HFFc6 (cell line): ENCODE measurements around the gene OR10R2. TPM values are rescaled to one million over a fixed set of nuclear protein-coding genes. Genes with fewer than 3 reads are reported as not detected.

Experiments
- DNase-seq: peaks from one replicate; pipeline ENCODE4 v3.0.0-alpha.2; 2018
- H3K27ac Mint-ChIP-seq: 2 replicates; pipeline ENCODE4 v1.8.0; 2020; ENCODE audit warnings: mild to moderate bottlenecking, mixed read lengths
- H3K27me3 Mint-ChIP-seq: 2 replicates; pipeline ENCODE4 v1.8.0; 2021; ENCODE audit warnings: mild to moderate bottlenecking, moderate library complexity, mixed read lengths; ENCODE audit not compliant: insufficient read depth
- H3K36me3 Mint-ChIP-seq: 2 replicates; pipeline ENCODE4 v1.8.0; 2021; ENCODE audit warnings: low read depth, mixed read lengths
- H3K4me1 Mint-ChIP-seq: 2 replicates; pipeline ENCODE4 v1.8.0; 2020; ENCODE audit warnings: low read depth, mixed read lengths
- H3K4me3 Mint-ChIP-seq: 2 replicates; pipeline ENCODE4 v1.8.0; 2020; ENCODE audit warnings: mild to moderate bottlenecking, moderate library complexity, mixed read lengths
- H3K9me3 Mint-ChIP-seq: 2 replicates; pipeline ENCODE4 v1.8.0; 2020; ENCODE audit warnings: mild to moderate bottlenecking, mixed read lengths
- CTCF ChIP-seq: fragments of 200-600 bp; sonication (generic); IDR thresholded peaks from 2 replicates; pipeline ENCODE4 v1.5.0; 2021; ENCODE audit warnings: antibody characterized with exemption, mild to moderate bottlenecking
- total RNA-seq, 6 experiments: library from RNA; stranded (reverse); fragmentation: NEBNext Ultra II Directional; extraction: Animal tissue kit (Norgen Biotek cat#: 25700); gene quantifications; 2 replicates in 1 of 6; 3 replicates in 5 of 6; pipeline ENCODE4 v1.2.3, GENCODE V29; 2021

The OR10R2 gene
- total RNA-seq, 6 experiments from 2014 or later, result not detected

GRCh38 chr1:158454537-158454936 is 17.5 kb upstream of the OR10R2 start:
- TF ChIP-seq CTCF, result no peak
- peaks cover 54% of the 10 kb centered on the region for H3K9me3 Mint-ChIP-seq
- no peak overlapping the region for H3K27ac Mint-ChIP-seq
- H3K27me3 Mint-ChIP-seq, result no peaks in the 10 kb centered on the region
- no peaks in the 10 kb centered on the region for H3K4me1 Mint-ChIP-seq
- H3K4me3 Mint-ChIP-seq, result no peak overlapping the region
- H3K36me3 Mint-ChIP-seq, result peaks cover 7% of the 10 kb centered on the region; the same call in 1 of the 2 replicates
- no peak for DNase-seq

GRCh38 chr1:158457246-158457645 is 14.8 kb upstream of the OR10R2 start:
- H3K4me3 Mint-ChIP-seq, result no peak overlapping the region
- TF ChIP-seq CTCF, result no peak
- H3K4me1 Mint-ChIP-seq, result no peaks in the 10 kb centered on the region
- H3K27ac Mint-ChIP-seq, result no peak overlapping the region
- peaks cover 45% of the 10 kb centered on the region for H3K9me3 Mint-ChIP-seq
- no peaks in the 10 kb centered on the region for H3K27me3 Mint-ChIP-seq
- DNase-seq, result no peak
- H3K36me3 Mint-ChIP-seq, result peaks cover 7% of the 10 kb centered on the region; the same call in 1 of the 2 replicates

GRCh38 chr1:158458263-158458662 is 13.8 kb upstream of the OR10R2 start:
- Mint-ChIP-seq H3K9me3 (peaks cover 41% of the 10 kb centered on the region), H3K27ac (no peak overlapping the region), H3K4me1 (no peaks in the 10 kb centered on the region), H3K27me3 (no peaks in the 10 kb centered on the region), H3K36me3 (peaks cover 7% of the 10 kb centered on the region; the same call in 1 of the 2 replicates), H3K4me3 (no peak overlapping the region)
- no peak for TF ChIP-seq CTCF
- no peak for DNase-seq

- Mint-ChIP-seq H3K36me3 (no peaks in the 10 kb centered on the region; the same call in 1 of the 2 replicates), H3K27me3 (no peaks in the 10 kb centered on the region), H3K4me3 (no peak within 1 kb of the TSS), H3K9me3 (peaks cover 27% of the 10 kb centered on the region), H3K27ac (no peak within 1 kb of the TSS), H3K4me1 (no peaks in the 10 kb centered on the region)
- no peak for TF ChIP-seq CTCF
- DNase-seq, result no peak
Observed at GRCh38 chr1:158461534-158461933, 10.5 kb upstream of the OR10R2 start, which contains the start of gene OR10K1. TSS of gene OR10K1 (plus strand) at chr1:158461834. CDS start at chr1:158465562, 3,728 bp downstream.

- Mint-ChIP-seq H3K4me3 (no peak overlapping the region), H3K36me3 (no peaks in the 10 kb centered on the region), H3K27ac (no peak overlapping the region), H3K9me3 (peaks cover 6% of the 10 kb centered on the region), H3K27me3 (no peaks in the 10 kb centered on the region), H3K4me1 (no peaks in the 10 kb centered on the region)
- no peak for TF ChIP-seq CTCF
- DNase-seq, result no peak
Observed at GRCh38 chr1:158485455-158485854, 13.4 kb downstream of the OR10R2 start.

GRCh38 chr1:158491316-158491715 is 19.3 kb downstream of the OR10R2 start:
- Mint-ChIP-seq H3K4me1 (no peaks in the 10 kb centered on the region), H3K36me3 (no peaks in the 10 kb centered on the region), H3K27ac (no peak overlapping the region), H3K27me3 (no peaks in the 10 kb centered on the region; the same call in 1 of the 2 replicates), H3K4me3 (no peak overlapping the region), H3K9me3 (peaks cover 4% of the 10 kb centered on the region; the same call in 1 of the 2 replicates)
- DNase-seq, result no peak
- no peak for TF ChIP-seq CTCF
